RWPE2 (cell line): ENCODE data around the gene FIBCD1.

Source experiments
- ATAC-seq: fragments of 200-7000 bp; cut with Tn5 transposase; 3 replicates; pipeline ENCODE4 v1.9.1; 2021; ENCODE audit warnings: low read depth
- DNase-seq: peaks from one replicate; pipeline ENCODE4 v3.0.0-alpha.2; 2020; ENCODE audit warnings: low spot score
- H3K27ac ChIP-seq: fragments of 450-650 bp; 2 replicates; pipeline ENCODE4 v1.5.1; 2017; ENCODE audit warnings: mild to moderate bottlenecking; ENCODE audit not compliant: poor library complexity, severe bottlenecking
- H3K27me3 ChIP-seq: fragments of 250-450 bp; sonication (Bioruptor Pico); 2 replicates; pipeline ENCODE4 v1.5.1; 2021; ENCODE audit warnings: mild to moderate bottlenecking, moderate library complexity; ENCODE audit not compliant: insufficient read depth, poor library complexity, severe bottlenecking
- H3K36me3 ChIP-seq: fragments of 250-450 bp; sonication (Bioruptor Pico); 2 replicates; pipeline ENCODE4 v1.5.1; 2020; ENCODE audit warnings: low read depth, mild to moderate bottlenecking, moderate library complexity
- H3K4me1 ChIP-seq: fragments of 250-450 bp; sonication (Bioruptor Pico); 2 replicates; pipeline ENCODE4 v1.5.1; 2021; ENCODE audit warnings: mild to moderate bottlenecking, moderate library complexity; ENCODE audit not compliant: insufficient read depth, poor library complexity, severe bottlenecking
- H3K4me3 ChIP-seq: fragments of 250-450 bp; sonication (Bioruptor Pico); 2 replicates; pipeline ENCODE4 v1.5.1; 2021; ENCODE audit warnings: mild to moderate bottlenecking, moderate library complexity; ENCODE audit not compliant: severe bottlenecking
- H3K9me3 ChIP-seq: fragments of 250-450 bp; sonication (Bioruptor Pico); 2 replicates; pipeline ENCODE4 v1.5.1; 2021; ENCODE audit warnings: mild to moderate bottlenecking, moderate library complexity; ENCODE audit not compliant: severe bottlenecking
- TF ChIP-seq, protein P1 (sequence below): fragments of 450-650 bp; IDR thresholded peaks from one replicate; pipeline ENCODE4 v1.5.1; 2017; ENCODE audit warnings: mild to moderate bottlenecking, moderate library complexity; ENCODE audit not compliant: poor library complexity, severe bottlenecking

The FIBCD1 gene

DNA sequence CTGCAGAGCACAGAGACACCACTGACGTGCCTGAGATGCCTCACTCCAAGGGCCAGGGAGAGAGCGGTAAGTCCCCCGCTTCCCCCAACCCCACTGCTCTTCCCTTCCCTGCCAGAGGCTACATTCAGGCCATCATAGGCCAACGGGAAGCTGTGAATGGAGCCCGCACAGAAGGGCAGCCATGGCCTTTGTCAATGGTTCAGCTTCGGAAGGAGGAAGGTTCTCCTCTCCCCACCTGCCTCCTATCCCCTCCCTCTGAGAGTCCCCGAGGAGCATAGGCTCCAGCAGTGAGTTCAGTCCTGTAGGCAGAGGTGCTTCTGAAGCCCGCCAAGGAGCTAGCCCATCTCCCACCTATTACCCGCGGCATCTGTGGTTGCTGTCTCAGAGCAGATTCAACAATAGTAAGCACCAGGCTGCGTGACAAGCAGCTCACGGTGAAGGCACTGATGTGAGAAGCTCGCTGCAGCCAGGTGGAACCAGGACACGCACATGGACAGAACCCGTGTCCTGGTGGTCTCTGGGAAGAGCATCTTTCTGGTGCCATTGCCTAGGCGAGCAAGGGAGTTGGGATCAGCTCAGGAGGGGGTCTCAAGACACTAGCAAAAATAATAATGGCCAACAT, 58.3 kb downstream of the FIBCD1 start:
- Histone ChIP-seq H3K9me3 (peaks cover 8% of the 10 kb centered on the region), H3K36me3 (peaks cover 69% of the 10 kb centered on the region)
- TF ChIP-seq, protein P1, sequence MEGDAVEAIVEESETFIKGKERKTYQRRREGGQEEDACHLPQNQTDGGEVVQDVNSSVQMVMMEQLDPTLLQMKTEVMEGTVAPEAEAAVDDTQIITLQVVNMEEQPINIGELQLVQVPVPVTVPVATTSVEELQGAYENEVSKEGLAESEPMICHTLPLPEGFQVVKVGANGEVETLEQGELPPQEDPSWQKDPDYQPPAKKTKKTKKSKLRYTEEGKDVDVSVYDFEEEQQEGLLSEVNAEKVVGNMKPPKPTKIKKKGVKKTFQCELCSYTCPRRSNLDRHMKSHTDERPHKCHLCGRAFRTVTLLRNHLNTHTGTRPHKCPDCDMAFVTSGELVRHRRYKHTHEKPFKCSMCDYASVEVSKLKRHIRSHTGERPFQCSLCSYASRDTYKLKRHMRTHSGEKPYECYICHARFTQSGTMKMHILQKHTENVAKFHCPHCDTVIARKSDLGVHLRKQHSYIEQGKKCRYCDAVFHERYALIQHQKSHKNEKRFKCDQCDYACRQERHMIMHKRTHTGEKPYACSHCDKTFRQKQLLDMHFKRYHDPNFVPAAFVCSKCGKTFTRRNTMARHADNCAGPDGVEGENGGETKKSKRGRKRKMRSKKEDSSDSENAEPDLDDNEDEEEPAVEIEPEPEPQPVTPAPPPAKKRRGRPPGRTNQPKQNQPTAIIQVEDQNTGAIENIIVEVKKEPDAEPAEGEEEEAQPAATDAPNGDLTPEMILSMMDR, result no peak

DNA sequence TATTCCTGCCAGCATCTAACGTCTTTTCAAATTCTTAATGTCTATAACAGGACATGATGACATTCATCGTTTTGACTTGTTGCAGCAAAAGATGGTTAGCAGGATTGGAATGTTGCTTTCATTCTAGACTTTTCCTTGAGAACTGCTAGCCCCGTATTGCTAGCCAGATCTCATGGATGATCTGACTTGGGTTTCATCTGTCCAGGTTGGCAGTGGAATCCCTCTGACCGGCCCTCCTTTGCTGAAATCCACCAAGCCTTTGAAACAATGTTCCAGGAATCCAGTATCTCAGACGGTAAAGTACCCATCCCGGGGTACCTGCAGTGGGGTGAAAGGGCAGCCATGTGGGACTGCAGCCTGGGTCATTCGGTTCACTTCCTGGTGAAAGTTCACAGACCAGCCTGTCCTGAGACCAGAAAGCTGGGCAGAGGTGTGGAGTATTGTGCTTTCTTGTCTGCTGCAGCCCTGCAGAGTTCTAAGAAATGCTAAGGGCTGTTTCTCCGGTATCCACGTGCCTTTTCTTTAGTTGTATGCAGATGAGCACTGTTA, 59.1 kb downstream of the FIBCD1 start:
- TF ChIP-seq, protein P1, result no peak
- H3K27ac ChIP-seq, result no peak overlapping the region
- ATAC-seq (no peak), DNase-seq (no peak)
- H3K9me3 ChIP-seq, result peaks cover 7% of the 10 kb centered on the region
- H3K4me3 ChIP-seq, result no peak overlapping the region
- H3K36me3 ChIP-seq, result peaks cover 69% of the 10 kb centered on the region
- no peaks in the 10 kb centered on the region for H3K27me3 ChIP-seq
- no peaks in the 10 kb centered on the region for H3K4me1 ChIP-seq

More for the DNA sequence above, 58.3 kb downstream of the FIBCD1 start:
- Histone ChIP-seq H3K4me1 (peaks cover 6% of the 10 kb centered on the region), H3K27me3 (no peaks in the 10 kb centered on the region), H3K27ac (no peak overlapping the region), H3K4me3 (no peak overlapping the region)
- no peak for DNase-seq
- ATAC-seq, result no peak

DNA sequence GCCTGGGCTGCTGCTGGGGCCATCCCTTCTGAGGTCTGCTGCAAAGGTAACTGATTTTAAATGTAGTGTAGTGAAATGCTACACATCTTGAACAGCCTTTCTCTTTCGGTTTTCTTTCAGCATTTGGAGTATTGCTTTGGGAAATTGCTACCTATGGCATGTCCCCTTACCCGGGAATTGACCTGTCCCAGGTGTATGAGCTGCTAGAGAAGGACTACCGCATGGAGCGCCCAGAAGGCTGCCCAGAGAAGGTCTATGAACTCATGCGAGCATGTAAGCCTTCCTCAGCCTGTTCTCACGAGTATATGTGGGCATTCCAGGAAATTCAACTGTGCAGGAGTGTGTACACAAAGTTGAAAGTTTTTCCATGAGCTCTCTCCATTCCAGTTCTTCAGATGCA, 60.8 kb downstream of the FIBCD1 start:
- TF ChIP-seq, protein P1, result no peak
- H3K27ac ChIP-seq, result no peak overlapping the region
- no peaks in the 10 kb centered on the region for H3K4me1 ChIP-seq
- peaks cover 6% of the 10 kb centered on the region for H3K9me3 ChIP-seq
- ATAC-seq (no peak), DNase-seq (no peak)
- H3K36me3 ChIP-seq, result peaks cover 72% of the 10 kb centered on the region
- H3K27me3 ChIP-seq, result no peaks in the 10 kb centered on the region
- no peak overlapping the region for H3K4me3 ChIP-seq

DNA sequence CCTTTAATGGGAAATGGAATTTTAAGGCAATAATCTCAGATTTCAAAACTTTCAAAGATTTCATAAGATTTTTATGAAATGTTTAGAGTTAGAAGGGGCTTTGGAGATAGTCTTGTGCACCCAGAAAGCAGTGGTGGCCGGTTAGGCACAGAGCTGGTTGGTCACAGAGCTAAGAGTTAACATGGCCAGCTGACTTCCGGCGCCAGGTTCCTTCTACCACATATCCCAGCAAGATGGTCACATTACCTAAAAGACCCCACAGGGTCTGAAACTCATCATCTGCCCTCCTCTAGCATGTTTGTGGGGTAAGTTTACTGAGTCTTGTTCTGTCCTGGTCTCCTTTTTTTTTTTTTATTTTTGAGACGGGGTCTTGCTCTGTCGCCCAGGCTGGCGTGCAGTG, 61.7 kb downstream of the FIBCD1 start:
- Histone ChIP-seq H3K36me3 (peaks cover 75% of the 10 kb centered on the region), H3K4me3 (no peak overlapping the region), H3K4me1 (no peaks in the 10 kb centered on the region), H3K27me3 (no peaks in the 10 kb centered on the region), H3K27ac (no peak overlapping the region), H3K9me3 (peaks cover 6% of the 10 kb centered on the region)
- TF ChIP-seq, protein P1, result no peak
- DNase-seq, result no peak
- no peak for ATAC-seq

DNA sequence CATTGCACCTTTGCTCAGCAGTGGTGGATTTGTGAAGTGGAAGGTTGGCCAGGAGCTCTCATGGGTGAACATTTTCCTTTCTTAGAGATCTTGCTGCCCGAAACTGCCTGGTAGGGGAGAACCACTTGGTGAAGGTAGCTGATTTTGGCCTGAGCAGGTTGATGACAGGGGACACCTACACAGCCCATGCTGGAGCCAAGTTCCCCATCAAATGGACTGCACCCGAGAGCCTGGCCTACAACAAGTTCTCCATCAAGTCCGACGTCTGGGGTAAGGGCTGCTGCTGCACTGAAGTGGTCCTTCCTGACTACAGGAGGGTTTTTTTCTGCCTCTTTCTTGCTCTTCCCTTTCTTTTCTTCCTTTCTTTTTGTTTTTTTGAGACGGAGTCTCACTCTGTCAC, 64.3 kb downstream of the FIBCD1 start:
- H3K27ac ChIP-seq, result no peak overlapping the region
- H3K27me3 ChIP-seq, result no peaks in the 10 kb centered on the region
- peaks cover 81% of the 10 kb centered on the region for H3K36me3 ChIP-seq
- TF ChIP-seq, protein P1, result no peak
- DNase-seq (no peak), ATAC-seq (no peak)
- no peak overlapping the region for H3K4me3 ChIP-seq
- H3K4me1 ChIP-seq, result no peaks in the 10 kb centered on the region
- peaks cover 6% of the 10 kb centered on the region for H3K9me3 ChIP-seq
